ENCODE measurements around the gene BRD2.
A peak's percentile ranks its signal among the peaks of the same experiment; 100 is the strongest.

Gene BRD2

DNA sequence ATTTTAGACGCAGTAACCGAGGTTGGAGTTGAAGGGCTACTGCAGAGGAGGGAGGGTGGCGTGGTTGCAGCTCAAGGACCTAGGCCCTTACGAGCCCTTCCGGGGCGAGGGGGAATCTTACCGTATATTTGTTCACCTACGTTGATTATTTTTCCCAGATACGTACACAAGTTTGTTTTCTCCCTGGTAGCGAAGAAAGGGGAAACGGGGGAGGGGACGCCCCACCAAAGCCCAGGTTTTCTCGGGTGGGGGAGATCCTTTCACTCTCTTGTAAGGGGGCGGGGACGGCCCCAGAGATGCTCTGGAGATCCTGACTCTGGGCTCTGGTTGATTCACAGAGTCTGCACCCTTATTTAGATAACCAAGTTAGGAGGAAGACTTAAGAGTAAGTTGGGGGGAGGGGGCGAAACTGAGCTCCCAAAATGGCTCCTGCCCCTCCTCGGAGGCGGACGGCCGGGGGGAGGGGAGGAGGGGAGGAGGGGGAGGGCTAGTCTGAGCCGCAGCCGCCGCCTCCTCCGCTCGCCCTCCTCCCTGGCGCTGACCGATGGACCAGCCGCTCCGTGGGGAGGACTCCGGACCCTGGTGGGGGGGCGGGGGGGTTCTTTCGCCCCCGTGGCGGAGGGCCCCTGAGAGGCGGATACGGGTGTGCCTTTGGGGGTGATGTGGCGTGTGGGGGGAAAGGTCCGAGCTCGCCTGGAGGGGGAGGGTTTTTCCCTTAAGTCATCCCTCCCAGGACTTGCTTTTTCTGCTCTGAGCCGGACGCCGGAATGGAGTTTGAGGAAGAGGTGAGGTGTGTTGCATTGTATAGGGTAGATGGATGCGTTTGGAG, 2.2 kb downstream of the BRD2 start:
- peak overlapping the region; percentile 100 for H3K27ac ChIP-seq
- TF ChIP-seq, protein P1, sequence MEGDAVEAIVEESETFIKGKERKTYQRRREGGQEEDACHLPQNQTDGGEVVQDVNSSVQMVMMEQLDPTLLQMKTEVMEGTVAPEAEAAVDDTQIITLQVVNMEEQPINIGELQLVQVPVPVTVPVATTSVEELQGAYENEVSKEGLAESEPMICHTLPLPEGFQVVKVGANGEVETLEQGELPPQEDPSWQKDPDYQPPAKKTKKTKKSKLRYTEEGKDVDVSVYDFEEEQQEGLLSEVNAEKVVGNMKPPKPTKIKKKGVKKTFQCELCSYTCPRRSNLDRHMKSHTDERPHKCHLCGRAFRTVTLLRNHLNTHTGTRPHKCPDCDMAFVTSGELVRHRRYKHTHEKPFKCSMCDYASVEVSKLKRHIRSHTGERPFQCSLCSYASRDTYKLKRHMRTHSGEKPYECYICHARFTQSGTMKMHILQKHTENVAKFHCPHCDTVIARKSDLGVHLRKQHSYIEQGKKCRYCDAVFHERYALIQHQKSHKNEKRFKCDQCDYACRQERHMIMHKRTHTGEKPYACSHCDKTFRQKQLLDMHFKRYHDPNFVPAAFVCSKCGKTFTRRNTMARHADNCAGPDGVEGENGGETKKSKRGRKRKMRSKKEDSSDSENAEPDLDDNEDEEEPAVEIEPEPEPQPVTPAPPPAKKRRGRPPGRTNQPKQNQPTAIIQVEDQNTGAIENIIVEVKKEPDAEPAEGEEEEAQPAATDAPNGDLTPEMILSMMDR (conservative IDR thresholded peaks at IDR 0.05): no peak

GRCh38 chr6:32971242-32971580, 2.8 kb downstream of the BRD2 start:
- H3K27ac ChIP-seq: peak overlapping the region; percentile 100
- TF ChIP-seq, protein P1 (conservative IDR thresholded peaks at IDR 0.05): no peak

DNA sequence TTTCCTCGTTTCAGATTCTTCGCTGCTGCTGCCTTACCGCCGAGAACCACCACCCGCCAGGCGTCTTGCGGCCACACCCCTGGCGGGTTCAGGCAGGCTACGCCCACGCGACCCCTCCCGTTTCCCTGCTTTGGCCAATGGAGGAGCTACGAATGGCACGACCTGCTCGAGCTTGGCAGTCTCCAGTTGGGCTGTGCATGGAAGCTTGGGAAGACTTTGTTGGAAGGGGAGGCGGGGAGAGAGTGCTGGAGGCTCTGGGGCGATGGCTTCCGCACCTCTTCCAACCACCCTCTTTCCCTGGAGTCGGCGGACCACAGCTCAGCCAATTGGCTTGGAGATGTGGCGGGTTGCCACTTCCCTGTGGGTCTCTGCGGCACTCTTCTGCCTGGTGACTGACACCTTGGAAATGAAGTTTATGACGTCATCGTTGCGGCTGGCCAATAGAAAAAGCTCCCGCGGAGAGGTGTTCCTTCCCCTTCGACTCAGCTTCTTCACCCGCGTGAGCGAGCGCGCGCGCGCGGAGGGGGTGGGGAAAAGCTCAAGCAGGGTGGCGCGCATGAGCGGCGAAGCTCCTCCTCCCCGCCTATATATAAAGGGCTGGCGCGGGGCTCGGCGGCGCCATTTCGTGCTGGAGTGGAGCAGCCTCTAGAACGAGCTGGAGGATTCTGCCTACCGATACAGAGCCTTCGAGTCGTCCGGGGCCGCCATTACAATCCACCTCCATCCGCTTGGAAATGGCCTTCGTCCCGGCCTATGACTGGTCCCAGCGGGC, 3.4 kb downstream of the BRD2 start:
- TF ChIP-seq, protein P1 (conservative IDR thresholded peaks at IDR 0.05): no peak
- H3K27ac ChIP-seq: peak overlapping the region; percentile 100

DNA sequence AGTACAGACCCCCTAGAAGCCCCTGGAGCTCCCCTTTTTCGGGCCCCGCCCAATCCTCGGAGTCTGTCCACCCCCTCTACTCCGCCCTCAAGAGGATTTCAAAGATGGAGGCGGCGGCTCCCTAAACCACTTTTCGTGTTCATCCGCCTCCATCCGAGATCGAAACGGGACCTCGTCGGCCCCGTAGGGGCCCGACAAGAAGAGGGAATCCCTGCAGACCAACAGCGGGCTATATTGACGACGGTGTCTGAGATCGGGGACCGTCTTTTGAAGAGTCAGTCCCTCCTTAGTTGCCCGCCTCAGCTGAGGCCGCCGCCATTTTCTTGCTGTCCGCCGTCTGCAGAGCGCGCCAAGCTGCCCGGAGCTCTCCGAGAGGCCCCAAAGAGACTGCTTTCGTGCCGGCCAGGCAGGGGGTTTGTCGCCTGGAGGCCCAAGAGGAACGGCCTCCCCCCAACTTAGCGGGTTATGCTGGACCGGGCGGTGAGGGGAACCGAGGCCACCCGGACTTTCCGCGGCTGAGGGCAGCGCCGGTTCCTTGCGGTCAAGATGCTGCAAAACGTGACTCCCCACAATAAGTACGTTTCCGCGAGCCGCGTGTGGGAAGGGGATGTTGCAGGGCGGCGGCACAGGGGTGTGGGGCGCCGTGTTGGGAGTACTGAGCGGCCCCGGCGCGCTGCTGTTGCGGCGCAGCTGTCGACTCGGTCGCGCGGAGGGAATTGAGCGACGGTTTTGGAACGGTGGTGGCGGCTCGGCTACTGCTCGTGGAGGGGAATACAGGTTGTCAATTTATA, 4.2 kb downstream of the BRD2 start:
- H3K27ac ChIP-seq: peak overlapping the region; percentile 100
- TF ChIP-seq, protein P1 (conservative IDR thresholded peaks at IDR 0.05): no peak

DNA sequence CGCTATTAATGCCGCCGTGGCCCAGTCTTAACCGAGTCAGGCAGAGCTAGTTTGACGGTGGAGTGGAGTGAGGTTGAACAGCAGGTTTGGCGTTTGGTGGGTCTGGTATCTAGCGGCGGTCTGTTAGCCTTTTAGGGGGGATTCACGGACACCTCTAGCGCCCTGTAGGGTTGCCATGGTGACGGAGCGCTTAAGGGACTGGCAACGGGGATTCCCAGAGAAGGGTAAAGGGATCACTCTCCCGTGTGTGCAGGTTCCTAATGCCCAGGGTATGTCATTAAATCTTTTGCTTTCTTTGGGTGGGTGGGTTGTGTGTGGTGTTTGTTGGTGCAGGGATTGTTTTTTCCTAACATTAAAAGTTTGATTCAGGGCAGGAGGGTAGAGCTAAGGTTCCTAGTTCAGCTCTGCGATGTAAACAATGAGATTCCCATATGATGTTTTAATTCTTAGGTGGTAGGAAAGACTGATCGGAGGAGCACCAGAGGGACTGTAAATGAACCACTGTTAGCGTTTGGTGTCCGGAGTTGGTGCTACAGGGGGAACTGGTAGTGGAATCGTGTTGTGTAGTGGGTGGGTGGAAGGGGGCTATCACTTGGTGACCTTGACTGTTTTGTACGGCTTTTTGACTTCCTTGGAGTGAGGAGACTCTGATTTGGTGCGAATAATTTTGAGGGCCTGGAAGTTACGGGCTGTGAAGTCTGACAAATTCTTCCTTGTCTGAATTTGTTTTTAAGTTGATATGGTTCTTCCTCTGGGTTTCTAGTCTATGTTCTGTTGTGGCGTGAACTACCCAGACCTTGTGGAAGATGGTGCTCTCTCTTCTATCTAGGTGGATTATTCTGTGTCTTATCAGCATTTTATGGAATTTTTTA, 5.0 kb downstream of the BRD2 start:
- peak overlapping the region; percentile 100 for H3K27ac ChIP-seq
- TF ChIP-seq, protein P1 (conservative IDR thresholded peaks at IDR 0.05): no peak

- H3K27ac ChIP-seq: peak overlapping the region; percentile 100
- TF ChIP-seq, protein P1 (conservative IDR thresholded peaks at IDR 0.05): no peak
Measured at GRCh38 chr6:32974016-32974333, 5.6 kb downstream of the BRD2 start.

Measured in VCaP (cell line).